Measurements from ENCODE around the gene TMEM259.

The TMEM259 gene

GRCh38 chr19:960020-960419 is 60.9 kb downstream of the TMEM259 start:
- Histone ChIP-seq H3K9me3 (ENCODE audit: control extremely low read depth in 1 of 5, control insufficient read depth in 4 of 5, insufficient read depth in 2 of 5, low read depth in 1 of 5, low read length in 4 of 5) (peaks cover 0 to 3% (median 0%) of the 10 kb centered on the region in 5 experiments), H3K27ac (ENCODE audit: insufficient read depth in 1 of 2, low read depth in 1 of 2, low read length in 2 of 2, poor library complexity in 1 of 2, severe bottlenecking in 2 of 2) (peak overlapping the region in 1 of 2 experiments; percentile 5), H3K4me3 (ENCODE audit: control insufficient read depth in 1 of 7, extremely low read depth in 1 of 7, insufficient read depth in 4 of 7, low read depth in 2 of 7, low read length in 6 of 7) (no peak overlapping the region), H3K27me3 (replicated peaks in 2 of 5; ENCODE audit: control insufficient read depth in 4 of 5, insufficient read depth in 5 of 5, low read length in 4 of 5) (no peaks in the 10 kb centered on the region), H3K36me3 (ENCODE audit: control insufficient read depth in 4 of 4, insufficient read depth in 4 of 4, low read length in 3 of 4) (peaks cover 4 to 51% (median 18%) of the 10 kb centered on the region in 4 experiments), H3K4me1 (ENCODE audit: control extremely low read depth in 1 of 4, control insufficient read depth in 4 of 4, insufficient read depth in 4 of 4, low read length in 3 of 4) (peaks cover 0 to 24% (median 12%) of the 10 kb centered on the region in 4 experiments)
- ChIA-PET CTCF (interaction anchor here (1.0 kb wide), 1 partner anchor 22 kb away, joined by 3 read pairs; no protein-coding TSS in a partner anchor), POLR2A (no interaction called here)
- DNase-seq: no peak
- WGBS (ENCODE audit: insufficient coverage): 74% methylated on average over 9 of the region's 12 CpGs

All from common myeloid progenitor, CD34-positive (primary cell).